Ishikawa (cell line): ENCODE data around the gene TNFRSF25.

Experiments
- CREB1 ChIP-seq: IDR thresholded peaks from 2 replicates; pipeline ENCODE4 v1.6.1; 2012; ENCODE audit warnings: low read depth
- EGR1 ChIP-seq: IDR thresholded peaks from 2 replicates; pipeline ENCODE4 v1.6.1; 2012
- EP300 ChIP-seq: IDR thresholded peaks from 2 replicates; pipeline ENCODE4 v1.6.1; 2012; ENCODE audit warnings: borderline replicate concordance
- NFIC ChIP-seq: IDR thresholded peaks from 2 replicates; pipeline ENCODE4 v1.6.1; 2012
- TAF1 ChIP-seq: IDR thresholded peaks from 2 replicates; pipeline ENCODE4 v1.6.1; 2012; ENCODE audit warnings: low read depth, mild to moderate bottlenecking
- TCF12 ChIP-seq: IDR thresholded peaks from 2 replicates; pipeline ENCODE4 v1.6.1; 2012; ENCODE audit warnings: low read depth
- ZBTB7A ChIP-seq: IDR thresholded peaks from 2 replicates; pipeline ENCODE4 v1.6.1; 2012; ENCODE audit warnings: low read depth
- TF ChIP-seq, protein P1 (sequence below): IDR thresholded peaks from 2 replicates; pipeline ENCODE4 v1.6.1; 2012; ENCODE audit warnings: low read depth, mild to moderate bottlenecking
- TF ChIP-seq, protein P2 (sequence below): IDR thresholded peaks from 2 replicates; pipeline ENCODE4 v1.6.1; 2012
- TF ChIP-seq, protein P3 (sequence below): IDR thresholded peaks from 2 replicates; pipeline ENCODE4 v1.6.1; 2012

DNA sequence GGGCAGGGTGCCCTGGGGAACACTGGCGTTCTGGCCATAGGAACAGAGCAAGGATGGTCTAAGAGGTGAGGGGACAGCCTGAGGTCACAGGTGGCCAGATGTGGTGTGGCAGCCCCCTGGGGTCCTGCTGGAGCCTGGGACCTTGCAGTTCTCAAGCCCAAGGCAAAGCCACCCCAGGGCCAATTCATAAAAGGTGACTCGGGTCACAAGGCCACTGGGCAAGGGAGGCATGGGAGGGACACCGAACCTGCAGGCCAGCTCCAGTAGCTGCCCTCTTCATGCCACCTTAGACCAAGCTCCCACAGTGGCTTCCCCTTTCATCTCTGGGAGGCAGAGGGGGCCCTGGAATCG is 19.3 kb downstream of the TNFRSF25 start:
- TF ChIP-seq TAF1 (no peak), CREB1 (no peak), ZBTB7A (no peak), EP300 (no peak), TCF12 (no peak), EGR1 (no peak), NFIC (no peak)
- TF ChIP-seq, protein P1, sequence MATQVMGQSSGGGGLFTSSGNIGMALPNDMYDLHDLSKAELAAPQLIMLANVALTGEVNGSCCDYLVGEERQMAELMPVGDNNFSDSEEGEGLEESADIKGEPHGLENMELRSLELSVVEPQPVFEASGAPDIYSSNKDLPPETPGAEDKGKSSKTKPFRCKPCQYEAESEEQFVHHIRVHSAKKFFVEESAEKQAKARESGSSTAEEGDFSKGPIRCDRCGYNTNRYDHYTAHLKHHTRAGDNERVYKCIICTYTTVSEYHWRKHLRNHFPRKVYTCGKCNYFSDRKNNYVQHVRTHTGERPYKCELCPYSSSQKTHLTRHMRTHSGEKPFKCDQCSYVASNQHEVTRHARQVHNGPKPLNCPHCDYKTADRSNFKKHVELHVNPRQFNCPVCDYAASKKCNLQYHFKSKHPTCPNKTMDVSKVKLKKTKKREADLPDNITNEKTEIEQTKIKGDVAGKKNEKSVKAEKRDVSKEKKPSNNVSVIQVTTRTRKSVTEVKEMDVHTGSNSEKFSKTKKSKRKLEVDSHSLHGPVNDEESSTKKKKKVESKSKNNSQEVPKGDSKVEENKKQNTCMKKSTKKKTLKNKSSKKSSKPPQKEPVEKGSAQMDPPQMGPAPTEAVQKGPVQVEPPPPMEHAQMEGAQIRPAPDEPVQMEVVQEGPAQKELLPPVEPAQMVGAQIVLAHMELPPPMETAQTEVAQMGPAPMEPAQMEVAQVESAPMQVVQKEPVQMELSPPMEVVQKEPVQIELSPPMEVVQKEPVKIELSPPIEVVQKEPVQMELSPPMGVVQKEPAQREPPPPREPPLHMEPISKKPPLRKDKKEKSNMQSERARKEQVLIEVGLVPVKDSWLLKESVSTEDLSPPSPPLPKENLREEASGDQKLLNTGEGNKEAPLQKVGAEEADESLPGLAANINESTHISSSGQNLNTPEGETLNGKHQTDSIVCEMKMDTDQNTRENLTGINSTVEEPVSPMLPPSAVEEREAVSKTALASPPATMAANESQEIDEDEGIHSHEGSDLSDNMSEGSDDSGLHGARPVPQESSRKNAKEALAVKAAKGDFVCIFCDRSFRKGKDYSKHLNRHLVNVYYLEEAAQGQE = no peak
- TF ChIP-seq, protein P2, sequence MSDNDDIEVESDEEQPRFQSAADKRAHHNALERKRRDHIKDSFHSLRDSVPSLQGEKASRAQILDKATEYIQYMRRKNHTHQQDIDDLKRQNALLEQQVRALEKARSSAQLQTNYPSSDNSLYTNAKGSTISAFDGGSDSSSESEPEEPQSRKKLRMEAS = no peak; the same call in 1 of the 2 replicates
- TF ChIP-seq, protein P3, sequence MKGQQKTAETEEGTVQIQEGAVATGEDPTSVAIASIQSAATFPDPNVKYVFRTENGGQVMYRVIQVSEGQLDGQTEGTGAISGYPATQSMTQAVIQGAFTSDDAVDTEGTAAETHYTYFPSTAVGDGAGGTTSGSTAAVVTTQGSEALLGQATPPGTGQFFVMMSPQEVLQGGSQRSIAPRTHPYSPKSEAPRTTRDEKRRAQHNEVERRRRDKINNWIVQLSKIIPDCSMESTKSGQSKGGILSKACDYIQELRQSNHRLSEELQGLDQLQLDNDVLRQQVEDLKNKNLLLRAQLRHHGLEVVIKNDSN = no peak
